ENCODE results near the gene PHF12. TPM values are rescaled to one million over a fixed set of nuclear protein-coding genes. Genes with fewer than 3 reads are reported as not detected.

The PHF12 gene
- total and polyA plus RNA-seq, 2 of the 13 experiments (the other 11 are each of a cell fraction or from before 2014, with no cell fraction given): 9.8 to 17.1 TPM

- TF ChIP-seq REXO4 (CRISPR knock-in tag; IDR thresholded peaks at IDR 0.05; ENCODE audit: borderline replicate concordance) (no peak), ZNF563 (CRISPR knock-in tag; IDR thresholded peaks at IDR 0.05) (0 out of 2 replicates have a peak, but pooled peaks have one; percentile 17), PLRG1 (conservative IDR thresholded peaks at IDR 0.05) (no peak), RBM39 (IDR thresholded peaks at IDR 0.05; ENCODE audit: low read depth, low read length, poor library complexity, severe bottlenecking) (no peak), ZNF501 (CRISPR knock-in tag; IDR thresholded peaks at IDR 0.05) (peak; percentile 96; the same call in 1 of the 2 replicates), XBP1 (CRISPR knock-in tag; IDR thresholded peaks at IDR 0.05) (no peak), ZNF430 (CRISPR knock-in tag; IDR thresholded peaks at IDR 0.05) (0 out of 2 replicates have a peak, but pooled peaks have one; percentile 11), ZNF83 (CRISPR knock-in tag; IDR thresholded peaks at IDR 0.05; ENCODE audit: borderline replicate concordance) (no peak), KLF16 (CRISPR knock-in tag; IDR thresholded peaks at IDR 0.05) (peak in 1 of 2 experiments; percentile 43; a peak in 1 of 4 replicates), NONO (IDR thresholded peaks at IDR 0.05) (no peak), NONO (CRISPR knock-in tag; conservative IDR thresholded peaks at IDR 0.05) (peak; percentile 65; the same call in 1 of the 2 replicates), MZF1 (CRISPR knock-in tag; IDR thresholded peaks at IDR 0.05; ENCODE audit: borderline replicate concordance) (no peak), ZNF816 (CRISPR knock-in tag; IDR thresholded peaks at IDR 0.05; ENCODE audit: borderline replicate concordance) (no peak), ZNF562 (CRISPR knock-in tag; IDR thresholded peaks at IDR 0.05; ENCODE audit: borderline replicate concordance) (no peak), ZNF256 (CRISPR knock-in tag; conservative IDR thresholded peaks at IDR 0.05) (no peak), FOXO1 (CRISPR knock-in tag; IDR thresholded peaks at IDR 0.05) (0 out of 2 replicates have a peak, but pooled peaks have one; percentile 1), ZNF33B (CRISPR knock-in tag; IDR thresholded peaks at IDR 0.05) (no peak; the same call in 1 of the 2 replicates), SRY (CRISPR knock-in tag; IDR thresholded peaks at IDR 0.05) (no peak), NFYC (CRISPR knock-in tag; IDR thresholded peaks at IDR 0.05) (peak; percentile 62), SOX5 (CRISPR knock-in tag; IDR thresholded peaks at IDR 0.05; ENCODE audit: borderline replicate concordance) (0 out of 2 replicates have a peak, but pooled peaks have one; percentile 6)
- TF ChIP-seq, protein P1, sequence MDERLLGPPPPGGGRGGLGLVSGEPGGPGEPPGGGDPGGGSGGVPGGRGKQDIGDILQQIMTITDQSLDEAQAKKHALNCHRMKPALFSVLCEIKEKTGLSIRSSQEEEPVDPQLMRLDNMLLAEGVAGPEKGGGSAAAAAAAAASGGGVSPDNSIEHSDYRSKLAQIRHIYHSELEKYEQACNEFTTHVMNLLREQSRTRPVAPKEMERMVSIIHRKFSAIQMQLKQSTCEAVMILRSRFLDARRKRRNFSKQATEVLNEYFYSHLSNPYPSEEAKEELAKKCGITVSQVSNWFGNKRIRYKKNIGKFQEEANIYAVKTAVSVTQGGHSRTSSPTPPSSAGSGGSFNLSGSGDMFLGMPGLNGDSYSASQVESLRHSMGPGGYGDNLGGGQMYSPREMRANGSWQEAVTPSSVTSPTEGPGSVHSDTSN (CRISPR knock-in tag; IDR thresholded peaks at IDR 0.05): no peak
- TF ChIP-seq, protein P2, sequence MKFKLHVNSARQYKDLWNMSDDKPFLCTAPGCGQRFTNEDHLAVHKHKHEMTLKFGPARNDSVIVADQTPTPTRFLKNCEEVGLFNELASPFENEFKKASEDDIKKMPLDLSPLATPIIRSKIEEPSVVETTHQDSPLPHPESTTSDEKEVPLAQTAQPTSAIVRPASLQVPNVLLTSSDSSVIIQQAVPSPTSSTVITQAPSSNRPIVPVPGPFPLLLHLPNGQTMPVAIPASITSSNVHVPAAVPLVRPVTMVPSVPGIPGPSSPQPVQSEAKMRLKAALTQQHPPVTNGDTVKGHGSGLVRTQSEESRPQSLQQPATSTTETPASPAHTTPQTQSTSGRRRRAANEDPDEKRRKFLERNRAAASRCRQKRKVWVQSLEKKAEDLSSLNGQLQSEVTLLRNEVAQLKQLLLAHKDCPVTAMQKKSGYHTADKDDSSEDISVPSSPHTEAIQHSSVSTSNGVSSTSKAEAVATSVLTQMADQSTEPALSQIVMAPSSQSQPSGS (CRISPR knock-in tag; IDR thresholded peaks at IDR 0.05): no peak
- TF ChIP-seq, protein P3, sequence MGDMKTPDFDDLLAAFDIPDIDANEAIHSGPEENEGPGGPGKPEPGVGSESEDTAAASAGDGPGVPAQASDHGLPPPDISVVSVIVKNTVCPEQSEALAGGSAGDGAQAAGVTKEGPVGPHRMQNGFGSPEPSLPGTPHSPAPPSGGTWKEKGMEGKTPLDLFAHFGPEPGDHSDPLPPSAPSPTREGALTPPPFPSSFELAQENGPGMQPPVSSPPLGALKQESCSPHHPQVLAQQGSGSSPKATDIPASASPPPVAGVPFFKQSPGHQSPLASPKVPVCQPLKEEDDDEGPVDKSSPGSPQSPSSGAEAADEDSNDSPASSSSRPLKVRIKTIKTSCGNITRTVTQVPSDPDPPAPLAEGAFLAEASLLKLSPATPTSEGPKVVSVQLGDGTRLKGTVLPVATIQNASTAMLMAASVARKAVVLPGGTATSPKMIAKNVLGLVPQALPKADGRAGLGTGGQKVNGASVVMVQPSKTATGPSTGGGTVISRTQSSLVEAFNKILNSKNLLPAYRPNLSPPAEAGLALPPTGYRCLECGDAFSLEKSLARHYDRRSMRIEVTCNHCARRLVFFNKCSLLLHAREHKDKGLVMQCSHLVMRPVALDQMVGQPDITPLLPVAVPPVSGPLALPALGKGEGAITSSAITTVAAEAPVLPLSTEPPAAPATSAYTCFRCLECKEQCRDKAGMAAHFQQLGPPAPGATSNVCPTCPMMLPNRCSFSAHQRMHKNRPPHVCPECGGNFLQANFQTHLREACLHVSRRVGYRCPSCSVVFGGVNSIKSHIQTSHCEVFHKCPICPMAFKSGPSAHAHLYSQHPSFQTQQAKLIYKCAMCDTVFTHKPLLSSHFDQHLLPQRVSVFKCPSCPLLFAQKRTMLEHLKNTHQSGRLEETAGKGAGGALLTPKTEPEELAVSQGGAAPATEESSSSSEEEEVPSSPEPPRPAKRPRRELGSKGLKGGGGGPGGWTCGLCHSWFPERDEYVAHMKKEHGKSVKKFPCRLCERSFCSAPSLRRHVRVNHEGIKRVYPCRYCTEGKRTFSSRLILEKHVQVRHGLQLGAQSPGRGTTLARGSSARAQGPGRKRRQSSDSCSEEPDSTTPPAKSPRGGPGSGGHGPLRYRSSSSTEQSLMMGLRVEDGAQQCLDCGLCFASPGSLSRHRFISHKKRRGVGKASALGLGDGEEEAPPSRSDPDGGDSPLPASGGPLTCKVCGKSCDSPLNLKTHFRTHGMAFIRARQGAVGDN (CRISPR knock-in tag; IDR thresholded peaks at IDR 0.05): peak; percentile 30; the same call in 1 of the 2 replicates
- TF ChIP-seq, protein P4, sequence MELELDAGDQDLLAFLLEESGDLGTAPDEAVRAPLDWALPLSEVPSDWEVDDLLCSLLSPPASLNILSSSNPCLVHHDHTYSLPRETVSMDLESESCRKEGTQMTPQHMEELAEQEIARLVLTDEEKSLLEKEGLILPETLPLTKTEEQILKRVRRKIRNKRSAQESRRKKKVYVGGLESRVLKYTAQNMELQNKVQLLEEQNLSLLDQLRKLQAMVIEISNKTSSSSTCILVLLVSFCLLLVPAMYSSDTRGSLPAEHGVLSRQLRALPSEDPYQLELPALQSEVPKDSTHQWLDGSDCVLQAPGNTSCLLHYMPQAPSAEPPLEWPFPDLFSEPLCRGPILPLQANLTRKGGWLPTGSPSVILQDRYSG (CRISPR knock-in tag; IDR thresholded peaks at IDR 0.05): 0 out of 2 replicates have a peak, but pooled peaks have one; percentile 30
Observed at GRCh38 chr17:28951428-28951990, at the start of gene PHF12 (continued).
